Measurements from ENCODE around the gene TAF11.

GRCh38 chr6:34891296-34891695 lies 3.5 kb upstream of the TAF11 start:
- TF ChIP-seq CTCF (IDR thresholded peaks at IDR 0.05) = no peak
- no peak for TF ChIP-seq ZFX (IDR thresholded peaks at IDR 0.05; ENCODE audit: borderline replicate concordance)
